GM18951 (cell line): ENCODE measurements around the gene TCEANC.
"Not testable (repeated sequence)": the region's sequence is repeated elsewhere in the genome, so short reads cannot be mapped to it uniquely, and the experiment has no call there.

Experiments used
- POLR2A ChIP-seq: IDR thresholded peaks from 4 replicates; pipeline ENCODE4 v1.6.1; 2011; ENCODE audit warnings: mild to moderate bottlenecking; ENCODE audit not compliant: insufficient read length, insufficient read depth; ENCODE audit errors: extremely low read depth
- in situ Hi-C: fragments of 300-500 bp; cut with MboI; formaldehyde crosslinking; loops from one replicate; pipeline ENCODE4 v1.12.0; 2022; ENCODE audit warnings: low sequenced_read_pairs, mixed read lengths, inconsistent platforms; ENCODE audit not compliant: unreplicated experiment

Gene TCEANC

GRCh38 chrX:13647709-13648212 is 5.2 kb upstream of the TCEANC start:
- in situ Hi-C loops, result no loop called here
- TF ChIP-seq POLR2A, result no peak

GRCh38 chrX:13648336-13648735 is 4.6 kb upstream of the TCEANC start:
- in situ Hi-C loops, result not testable (repeated sequence)

GRCh38 chrX:13649838-13650237 is 3.1 kb upstream of the TCEANC start:
- in situ Hi-C loops, result loop anchor here (5.0 to 10.0 kb wide), 2 partner anchors 138 to 375 kb away; partner anchors contain the start of gene GEMIN8
- TF ChIP-seq POLR2A, result no peak

GRCh38 chrX:13650318-13650717 is 2.6 kb upstream of the TCEANC start:
- in situ Hi-C loops, result loop anchor here (5.0 to 10.0 kb wide), 2 partner anchors 138 to 374 kb away; partner anchors contain the start of gene GEMIN8

GRCh38 chrX:13651150-13651549 is 1.8 kb upstream of the TCEANC start:
- TF ChIP-seq POLR2A, result no peak
- in situ Hi-C loops, result loop anchor here (5.0 to 10.0 kb wide), 2 partner anchors 139 to 374 kb away; partner anchors contain the start of gene GEMIN8

More at GRCh38 chrX:13650318-13650717, 2.6 kb upstream of the TCEANC start:
- no peak for TF ChIP-seq POLR2A

- in situ Hi-C loops, result loop anchor here (5.0 to 10.0 kb wide), 2 partner anchors 140 to 372 kb away; partner anchors contain the start of gene GEMIN8
- TF ChIP-seq POLR2A, result no peak
Observed at GRCh38 chrX:13652287-13652793, 601 bp upstream of the TCEANC start.

GRCh38 chrX:13654116-13654515 is 1.2 kb downstream of the TCEANC start:
- no peak for TF ChIP-seq POLR2A
- in situ Hi-C loops, result loop anchor here (5.0 to 10.0 kb wide), 2 partner anchors 142 to 371 kb away; partner anchors contain the start of gene GEMIN8

GRCh38 chrX:13655674-13656073 is 2.7 kb downstream of the TCEANC start:
- TF ChIP-seq POLR2A, result no peak
- in situ Hi-C loops, result loop anchor here (10.0 kb wide), 1 partner anchor 369 kb away; the partner anchor contains the start of gene GEMIN8

GRCh38 chrX:13658602-13659001 is 5.7 kb downstream of the TCEANC start:
- in situ Hi-C loops, result loop anchor here (10.0 kb wide), 1 partner anchor 366 kb away; the partner anchor contains the start of gene GEMIN8
- no peak for TF ChIP-seq POLR2A

- in situ Hi-C loops, result loop anchor here (10.0 kb wide), 1 partner anchor 366 kb away; the partner anchor contains the start of gene GEMIN8
- TF ChIP-seq POLR2A, result no peak
Observed at GRCh38 chrX:13659063-13659462, 6.1 kb downstream of the TCEANC start.

GRCh38 chrX:13661735-13662288 is 8.9 kb downstream of the TCEANC start:
- TF ChIP-seq POLR2A, result no peak
- in situ Hi-C loops, result loop anchor here (5.0 kb wide), 2 partner anchors 35 to 85 kb away; no protein-coding TSS in a partner anchor

- TF ChIP-seq POLR2A, result no peak
- in situ Hi-C loops, result loop anchor here (5.0 kb wide), 2 partner anchors 35 to 85 kb away; no protein-coding TSS in a partner anchor
Observed at GRCh38 chrX:13662355-13662791, 9.4 kb downstream of the TCEANC start.

- in situ Hi-C loops, result loop anchor here (5.0 kb wide), 2 partner anchors 33 to 83 kb away; no protein-coding TSS in a partner anchor
- no peak for TF ChIP-seq POLR2A
Observed at GRCh38 chrX:13664020-13664419, 11.1 kb downstream of the TCEANC start.
